Right lobe of liver (tissue), 6 donors: ENCODE measurements around the gene GPRC6A. TPM values are rescaled to one million over a fixed set of nuclear protein-coding genes. Genes with fewer than 3 reads are reported as not detected.
A peak's percentile ranks its signal among the peaks of the same experiment; 100 is the strongest.

Experiments used
- ATAC-seq, 4 donors: fragments of 200-7000 bp; cut with Tn5 transposase; one replicate each; pipeline ENCODE4 v1.9.1; 2020; ENCODE audit warnings: mild to moderate bottlenecking in 4 of 4, moderate library complexity in 4 of 4
- DNase-seq, 3 donors: peaks; one replicate each; pipeline ENCODE4 v3.0.0-alpha.2; 2020
- H3K27ac ChIP-seq, 3 donors: fragments of 200-600 bp; one replicate each; pipeline ENCODE4 v1.8.0; 2022
- H3K27me3 ChIP-seq, 2 donors: fragments of 200-600 bp; one replicate each; pipeline ENCODE4 v1.8.0; 2022
- H3K36me3 ChIP-seq, 4 donors: fragments of 200-600 bp; sonication (generic) in 1 of 4; one replicate each; pipeline versions ENCODE4 v1.5.1 to v1.8.0; 2017 to 2022; ENCODE audit warnings: control low read depth in 1 of 4
- H3K4me1 ChIP-seq, 4 donors: fragments of 200-600 bp; sonication (generic) in 1 of 4; one replicate each; pipeline versions ENCODE4 v1.5.1 to v1.8.0; 2017 to 2022; ENCODE audit warnings: control low read depth in 1 of 4
- H3K4me3 ChIP-seq, 3 donors: fragments of 200-600 bp; one replicate each; pipeline ENCODE4 v1.8.0; 2022
- H3K9me3 ChIP-seq, 4 donors: fragments of 200-600 bp; sonication (generic) in 1 of 4; one replicate each; pipeline versions ENCODE4 v1.5.1 to v1.8.0; 2017 to 2022; ENCODE audit warnings: control low read depth in 1 of 4
- POLR2A ChIP-seq: fragments of 450-650 bp; IDR thresholded peaks from one replicate; pipeline ENCODE4 v1.6.1; 2017; ENCODE audit warnings: antibody characterized with exemption, mild to moderate bottlenecking
- WGBS: methylation state at CpG from one replicate; pipeline ENCODE4 v1.1.6; 2018; ENCODE audit warnings: low coverage, low lambda C conversion rate; ENCODE audit not compliant: insufficient coverage; ENCODE audit errors: missing lambda C conversion rate; 5-methylcytosine and 5-hydroxymethylcytosine counted together
- intact Hi-C, 2 donors: fragments of 100-400 bp; cut with DNase I; formaldehyde crosslinking; loops; one replicate each; pipeline versions ENCODE4 v1.11.2 to v1.14.1; 2022
- total RNA-seq, 6 experiments: library from RNA; depleted of rRNA in 2 of 6; stranded (reverse); fragments of >200 nt in 2 of 6; fragmentation: NEBNext Ultra II Directional in 3 of 6; extraction: Animal tissue kit (Norgen Biotek cat#: 25700) in 3 of 6; gene quantifications; one replicate each; pipeline versions ENCODE4 v1.1.0 to v1.2.4, GENCODE V29; 2016 to 2023
- TF ChIP-seq, protein P1 (sequence below), 4 donors: fragments of 200-600 bp in 3 of 4; fragments of 450-650 bp in 1 of 4; IDR thresholded peaks; one replicate each; pipeline versions ENCODE4 v1.5.1 to v1.8.0; 2016 to 2022; ENCODE audit warnings: antibody characterized with exemption in 4 of 4, mild to moderate bottlenecking in 2 of 4
- donor health status: DM: no; HTN: yes; CAD: no.
- donor health status: DM: no; HTN: no; CAD: no.
- donor health status: DM: no; HTN: no; CAD: no.
- donor health status: DM: no; HTN: yes; CAD: no.
- donor health status: DM: no; HTN: yes; CAD: no.

GPRC6A gene
- total RNA-seq, 6 experiments from 2014 or later: not detected

GRCh38 chr6:116872771-116873170 is 43.9 kb upstream of the GPRC6A start:
- intact Hi-C loops: no loop called here
- WGBS: 84% methylated on average over 4 of the region's 4 CpGs
- no peak for DNase-seq

GRCh38 chr6:116866281-116866871 is 37.5 kb upstream of the GPRC6A start:
- H3K27me3 ChIP-seq: no peaks in the 10 kb centered on the region
- no peak overlapping the region for H3K4me3 ChIP-seq
- no peak for TF ChIP-seq POLR2A
- TF ChIP-seq, protein P1, sequence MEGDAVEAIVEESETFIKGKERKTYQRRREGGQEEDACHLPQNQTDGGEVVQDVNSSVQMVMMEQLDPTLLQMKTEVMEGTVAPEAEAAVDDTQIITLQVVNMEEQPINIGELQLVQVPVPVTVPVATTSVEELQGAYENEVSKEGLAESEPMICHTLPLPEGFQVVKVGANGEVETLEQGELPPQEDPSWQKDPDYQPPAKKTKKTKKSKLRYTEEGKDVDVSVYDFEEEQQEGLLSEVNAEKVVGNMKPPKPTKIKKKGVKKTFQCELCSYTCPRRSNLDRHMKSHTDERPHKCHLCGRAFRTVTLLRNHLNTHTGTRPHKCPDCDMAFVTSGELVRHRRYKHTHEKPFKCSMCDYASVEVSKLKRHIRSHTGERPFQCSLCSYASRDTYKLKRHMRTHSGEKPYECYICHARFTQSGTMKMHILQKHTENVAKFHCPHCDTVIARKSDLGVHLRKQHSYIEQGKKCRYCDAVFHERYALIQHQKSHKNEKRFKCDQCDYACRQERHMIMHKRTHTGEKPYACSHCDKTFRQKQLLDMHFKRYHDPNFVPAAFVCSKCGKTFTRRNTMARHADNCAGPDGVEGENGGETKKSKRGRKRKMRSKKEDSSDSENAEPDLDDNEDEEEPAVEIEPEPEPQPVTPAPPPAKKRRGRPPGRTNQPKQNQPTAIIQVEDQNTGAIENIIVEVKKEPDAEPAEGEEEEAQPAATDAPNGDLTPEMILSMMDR (IDR thresholded peaks at IDR 0.05): no peak
- DNase-seq (no peak), ATAC-seq (no peak)
- H3K36me3 ChIP-seq: no peaks in the 10 kb centered on the region
- H3K27ac ChIP-seq: no peak overlapping the region
- intact Hi-C loops: no loop called here
- H3K9me3 ChIP-seq: no peaks in the 10 kb centered on the region
- H3K4me1 ChIP-seq: no peaks in the 10 kb centered on the region
- 83% methylated on average over 3 of the region's 3 CpGs for WGBS

More at GRCh38 chr6:116872771-116873170, 43.9 kb upstream of the GPRC6A start:
- no peaks in the 10 kb centered on the region for H3K36me3 ChIP-seq
- ATAC-seq: no peak
- H3K4me1 ChIP-seq: no peaks in the 10 kb centered on the region
- H3K27ac ChIP-seq: no peak overlapping the region
- H3K27me3 ChIP-seq: peaks cover 0 to 11% of the 10 kb centered on the region in 2 donors
- no peak for TF ChIP-seq POLR2A
- TF ChIP-seq, protein P1 (IDR thresholded peaks at IDR 0.05): no peak
- no peaks in the 10 kb centered on the region for H3K9me3 ChIP-seq
- H3K4me3 ChIP-seq: no peak overlapping the region

GRCh38 chr6:116859264-116859663 is 30.4 kb upstream of the GPRC6A start:
- ATAC-seq (no peak), DNase-seq (no peak)
- Histone ChIP-seq H3K4me3 (no peak overlapping the region), H3K36me3 (no peaks in the 10 kb centered on the region), H3K9me3 (no peaks in the 10 kb centered on the region), H3K4me1 (no peaks in the 10 kb centered on the region), H3K27me3 (no peaks in the 10 kb centered on the region), H3K27ac (no peak overlapping the region)
- no peak for TF ChIP-seq POLR2A
- TF ChIP-seq, protein P1 (IDR thresholded peaks at IDR 0.05): no peak
- intact Hi-C loops: no loop called here

DNA sequence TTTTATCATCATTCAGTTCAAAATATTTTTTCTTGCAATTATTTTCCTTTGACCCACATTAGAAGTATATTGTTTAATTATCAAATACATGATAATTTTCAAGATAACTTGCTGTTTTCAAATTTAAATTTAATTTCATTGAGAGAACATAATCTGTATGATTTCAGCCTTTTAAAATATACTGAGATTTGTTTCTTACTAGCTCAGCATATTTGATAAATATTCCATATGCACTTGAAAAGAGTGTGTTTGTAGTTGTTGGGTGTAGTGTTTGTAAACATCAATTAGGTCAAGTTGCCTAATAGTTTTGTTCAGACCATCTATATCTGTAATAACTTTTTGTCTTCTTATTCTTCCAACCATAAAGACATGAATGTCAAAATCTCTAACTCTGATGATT is 29.2 kb upstream of the GPRC6A start:
- TF ChIP-seq POLR2A: no peak
- DNase-seq: no peak
- no peaks in the 10 kb centered on the region for H3K27me3 ChIP-seq
- no peaks in the 10 kb centered on the region for H3K36me3 ChIP-seq
- no peaks in the 10 kb centered on the region for H3K9me3 ChIP-seq
- H3K4me1 ChIP-seq: no peaks in the 10 kb centered on the region
- intact Hi-C loops: no loop called here
- H3K27ac ChIP-seq: no peak overlapping the region
- no peak overlapping the region for H3K4me3 ChIP-seq
- ATAC-seq: no peak

DNA sequence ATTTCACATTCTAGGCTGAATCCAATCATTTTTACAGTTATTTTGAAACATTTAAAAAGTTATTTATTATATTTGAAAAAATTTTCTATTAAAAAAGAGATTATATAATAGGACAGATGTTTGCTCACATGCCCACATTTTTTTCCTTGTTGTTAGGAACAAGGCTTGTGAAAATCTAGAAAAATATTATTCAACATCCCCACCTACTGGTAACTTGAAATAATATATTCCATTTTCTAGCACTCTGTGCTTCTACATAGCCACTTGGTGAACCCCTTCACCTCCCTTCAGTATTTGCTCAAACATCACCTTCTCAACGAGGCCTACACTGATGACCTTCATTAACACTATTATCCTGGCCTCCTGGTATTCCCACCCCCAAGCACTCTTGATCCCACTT is 18.3 kb upstream of the GPRC6A start:
- Histone ChIP-seq H3K4me1 (no peaks in the 10 kb centered on the region), H3K36me3 (no peaks in the 10 kb centered on the region), H3K27me3 (no peaks in the 10 kb centered on the region), H3K27ac (no peak overlapping the region), H3K9me3 (no peaks in the 10 kb centered on the region), H3K4me3 (no peak overlapping the region)
- TF ChIP-seq, protein P1 (IDR thresholded peaks at IDR 0.05): peak; percentile 16 to 34 (median 24)
- no peak for TF ChIP-seq POLR2A
- 4% methylated on average over 1 of the region's 1 CpG for WGBS
- no peak for DNase-seq
- ATAC-seq: peak; percentile 50 to 65 (median 56)
- intact Hi-C loops: no loop called here
